ENCODE measurements around the gene FSTL4. TPM values are rescaled to one million over a fixed set of nuclear protein-coding genes. Genes with fewer than 3 reads are reported as not detected.

Gene FSTL4
- total and polyA plus RNA-seq, 4 donors, result 0.42 TPM; not detected in 3

GRCh38 chr5:133603711-133604110 is 8.6 kb downstream of the FSTL4 start:
- no peaks in the 10 kb centered on the region for H3K9me3 ChIP-seq (ENCODE audit: control insufficient read depth, low read length)
- no peak overlapping the region for H3K4me3 ChIP-seq (ENCODE audit: low read length in 2 of 2)
- no peak overlapping the region for H3K27ac ChIP-seq (ENCODE audit: low read depth in 1 of 2, low read length in 2 of 2)
- DNase-seq (no peak), ATAC-seq (ENCODE audit: low FRiP score) (no peak)
- no peaks in the 10 kb centered on the region for H3K4me1 ChIP-seq (ENCODE audit: control insufficient read depth in 1 of 2, insufficient read depth in 2 of 2, low read length in 2 of 2)
- intact Hi-C loops (cut with DNase I), result no loop called here
- H3K36me3 ChIP-seq (ENCODE audit: control insufficient read depth in 1 of 2, insufficient read depth in 2 of 2, low read length in 1 of 2), result no peaks in the 10 kb centered on the region
- H3K27me3 ChIP-seq (ENCODE audit: control insufficient read depth in 1 of 2, insufficient read depth in 2 of 2, low read length in 1 of 2), result peaks cover 0 to 7% of the 10 kb centered on the region in 2 donors
- 75 to 76% methylated on average over 6 of the region's 6 CpGs for WGBS, 2 donors

GRCh38 chr5:133602835-133603380 is 9.4 kb downstream of the FSTL4 start:
- 27 to 41% methylated on average over 2 of the region's 2 CpGs for WGBS, 2 donors
- Histone ChIP-seq H3K4me3 (ENCODE audit: low read length in 2 of 2) (no peak overlapping the region), H3K27me3 (ENCODE audit: control insufficient read depth in 1 of 2, insufficient read depth in 2 of 2, low read length in 1 of 2) (peaks cover 0 to 7% of the 10 kb centered on the region in 2 donors), H3K36me3 (ENCODE audit: control insufficient read depth in 1 of 2, insufficient read depth in 2 of 2, low read length in 1 of 2) (no peaks in the 10 kb centered on the region), H3K9me3 (ENCODE audit: control insufficient read depth, low read length) (no peaks in the 10 kb centered on the region), H3K4me1 (ENCODE audit: control insufficient read depth in 1 of 2, insufficient read depth in 2 of 2, low read length in 2 of 2) (no peaks in the 10 kb centered on the region), H3K27ac (ENCODE audit: low read depth in 1 of 2, low read length in 2 of 2) (no peak overlapping the region)
- DNase-seq, result no peak
- intact Hi-C loops (cut with DNase I), result no loop called here
- ATAC-seq (ENCODE audit: low FRiP score), result no peak

GRCh38 chr5:133599600-133599999 is 12.7 kb downstream of the FSTL4 start:
- Histone ChIP-seq H3K27ac (ENCODE audit: low read depth in 1 of 2, low read length in 2 of 2) (no peak overlapping the region), H3K9me3 (ENCODE audit: control insufficient read depth, low read length) (no peaks in the 10 kb centered on the region), H3K4me3 (ENCODE audit: low read length in 2 of 2) (no peak overlapping the region), H3K4me1 (ENCODE audit: control insufficient read depth in 1 of 2, insufficient read depth in 2 of 2, low read length in 2 of 2) (no peaks in the 10 kb centered on the region), H3K27me3 (ENCODE audit: control insufficient read depth in 1 of 2, insufficient read depth in 2 of 2, low read length in 1 of 2) (no peaks in the 10 kb centered on the region), H3K36me3 (ENCODE audit: control insufficient read depth in 1 of 2, insufficient read depth in 2 of 2, low read length in 1 of 2) (no peaks in the 10 kb centered on the region)
- intact Hi-C loops (cut with DNase I), result no loop called here
- DNase-seq (no peak), ATAC-seq (ENCODE audit: low FRiP score) (no peak)
- 64 to 76% methylated on average over 6 of the region's 6 CpGs for WGBS, 2 donors

- ATAC-seq (ENCODE audit: low FRiP score), result no peak
- Histone ChIP-seq H3K27ac (ENCODE audit: low read depth in 1 of 2, low read length in 2 of 2) (no peak overlapping the region), H3K9me3 (ENCODE audit: control insufficient read depth, low read length) (no peaks in the 10 kb centered on the region), H3K4me3 (ENCODE audit: low read length in 2 of 2) (no peak overlapping the region), H3K4me1 (ENCODE audit: control insufficient read depth in 1 of 2, insufficient read depth in 2 of 2, low read length in 2 of 2) (no peaks in the 10 kb centered on the region), H3K27me3 (ENCODE audit: control insufficient read depth in 1 of 2, insufficient read depth in 2 of 2, low read length in 1 of 2) (no peaks in the 10 kb centered on the region), H3K36me3 (ENCODE audit: control insufficient read depth in 1 of 2, insufficient read depth in 2 of 2, low read length in 1 of 2) (no peaks in the 10 kb centered on the region)
- intact Hi-C loops (cut with DNase I), result no loop called here
- no peak for DNase-seq
- WGBS, 2 donors, result 60 to 80% methylated on average over 8 of the region's 8 CpGs
These were observed 13.3 kb downstream of the FSTL4 start for GRCh38 chr5:133599044-133599443.

- no peaks in the 10 kb centered on the region for H3K9me3 ChIP-seq (ENCODE audit: control insufficient read depth, low read length)
- DNase-seq (no peak), ATAC-seq (ENCODE audit: low FRiP score) (no peak)
- H3K27me3 ChIP-seq (ENCODE audit: control insufficient read depth in 1 of 2, insufficient read depth in 2 of 2, low read length in 1 of 2), result no peaks in the 10 kb centered on the region
- no peaks in the 10 kb centered on the region for H3K36me3 ChIP-seq (ENCODE audit: control insufficient read depth in 1 of 2, insufficient read depth in 2 of 2, low read length in 1 of 2)
- intact Hi-C loops (cut with DNase I), result no loop called here
- H3K4me3 ChIP-seq (ENCODE audit: low read length in 2 of 2), result no peak overlapping the region
- WGBS, 2 donors, result 61 to 79% methylated on average over 5 of the region's 5 CpGs
- no peak overlapping the region for H3K27ac ChIP-seq (ENCODE audit: low read depth in 1 of 2, low read length in 2 of 2)
- H3K4me1 ChIP-seq (ENCODE audit: control insufficient read depth in 1 of 2, insufficient read depth in 2 of 2, low read length in 2 of 2), result no peaks in the 10 kb centered on the region
These were observed 16.3 kb downstream of the FSTL4 start for GRCh38 chr5:133596049-133596448.

- H3K4me1 ChIP-seq (ENCODE audit: control insufficient read depth in 1 of 2, insufficient read depth in 2 of 2, low read length in 2 of 2), result no peaks in the 10 kb centered on the region
- no peak for ATAC-seq (ENCODE audit: low FRiP score)
- H3K36me3 ChIP-seq (ENCODE audit: control insufficient read depth in 1 of 2, insufficient read depth in 2 of 2, low read length in 1 of 2), result no peaks in the 10 kb centered on the region
- WGBS, 2 donors, result 69 to 82% methylated on average over 5 of the region's 5 CpGs
- intact Hi-C loops (cut with DNase I), result no loop called here
- no peak for DNase-seq
- no peaks in the 10 kb centered on the region for H3K27me3 ChIP-seq (ENCODE audit: control insufficient read depth in 1 of 2, insufficient read depth in 2 of 2, low read length in 1 of 2)
- H3K4me3 ChIP-seq (ENCODE audit: low read length in 2 of 2), result no peak overlapping the region
- no peak overlapping the region for H3K27ac ChIP-seq (ENCODE audit: low read depth in 1 of 2, low read length in 2 of 2)
- no peaks in the 10 kb centered on the region for H3K9me3 ChIP-seq (ENCODE audit: control insufficient read depth, low read length)
These were observed 16.9 kb downstream of the FSTL4 start for GRCh38 chr5:133595465-133595864.

GRCh38 chr5:133589286-133589685 is 23.1 kb downstream of the FSTL4 start:
- Histone ChIP-seq H3K4me1 (ENCODE audit: control insufficient read depth in 1 of 2, insufficient read depth in 2 of 2, low read length in 2 of 2) (no peaks in the 10 kb centered on the region), H3K36me3 (ENCODE audit: control insufficient read depth in 1 of 2, insufficient read depth in 2 of 2, low read length in 1 of 2) (no peaks in the 10 kb centered on the region), H3K27ac (ENCODE audit: low read depth in 1 of 2, low read length in 2 of 2) (no peak overlapping the region), H3K4me3 (ENCODE audit: low read length in 2 of 2) (no peak overlapping the region), H3K9me3 (ENCODE audit: control insufficient read depth, low read length) (no peaks in the 10 kb centered on the region), H3K27me3 (ENCODE audit: control insufficient read depth in 1 of 2, insufficient read depth in 2 of 2, low read length in 1 of 2) (no peaks in the 10 kb centered on the region)
- WGBS, 2 donors, result 88 to 100% methylated on average over 1 of the region's 1 CpG
- DNase-seq (no peak), ATAC-seq (ENCODE audit: low FRiP score) (no peak)
- intact Hi-C loops (cut with DNase I), result no loop called here

GRCh38 chr5:133582971-133583370 is 29.4 kb downstream of the FSTL4 start:
- DNase-seq (no peak), ATAC-seq (ENCODE audit: low FRiP score) (no peak)
- H3K36me3 ChIP-seq (ENCODE audit: control insufficient read depth in 1 of 2, insufficient read depth in 2 of 2, low read length in 1 of 2), result no peaks in the 10 kb centered on the region
- H3K27ac ChIP-seq (ENCODE audit: low read depth in 1 of 2, low read length in 2 of 2), result no peak overlapping the region
- H3K4me1 ChIP-seq (ENCODE audit: control insufficient read depth in 1 of 2, insufficient read depth in 2 of 2, low read length in 2 of 2), result no peaks in the 10 kb centered on the region
- intact Hi-C loops (cut with DNase I), result no loop called here
- no peaks in the 10 kb centered on the region for H3K9me3 ChIP-seq (ENCODE audit: control insufficient read depth, low read length)
- WGBS, 2 donors, result 85 to 87% methylated on average over 3 to 7 of the region's 7 CpGs
- H3K27me3 ChIP-seq (ENCODE audit: control insufficient read depth in 1 of 2, insufficient read depth in 2 of 2, low read length in 1 of 2), result no peaks in the 10 kb centered on the region
- H3K4me3 ChIP-seq (ENCODE audit: low read length in 2 of 2), result no peak overlapping the region

GRCh38 chr5:133581918-133582317 is 30.4 kb downstream of the FSTL4 start:
- ATAC-seq (ENCODE audit: low FRiP score), result peak; percentile 19
- H3K4me1 ChIP-seq (ENCODE audit: control insufficient read depth in 1 of 2, insufficient read depth in 2 of 2, low read length in 2 of 2), result no peaks in the 10 kb centered on the region
- no peak overlapping the region for H3K27ac ChIP-seq (ENCODE audit: low read depth in 1 of 2, low read length in 2 of 2)
- no peaks in the 10 kb centered on the region for H3K27me3 ChIP-seq (ENCODE audit: control insufficient read depth in 1 of 2, insufficient read depth in 2 of 2, low read length in 1 of 2)
- intact Hi-C loops (cut with DNase I), result no loop called here
- 72 to 80% methylated on average over 5 of the region's 5 CpGs for WGBS, 2 donors
- DNase-seq, result no peak
- no peaks in the 10 kb centered on the region for H3K36me3 ChIP-seq (ENCODE audit: control insufficient read depth in 1 of 2, insufficient read depth in 2 of 2, low read length in 1 of 2)
- no peaks in the 10 kb centered on the region for H3K9me3 ChIP-seq (ENCODE audit: control insufficient read depth, low read length)
- H3K4me3 ChIP-seq (ENCODE audit: low read length in 2 of 2), result no peak overlapping the region
